SK-N-SH (cell line): Measurements from ENCODE around the gene MET.

Experiments used
- CHD2 ChIP-seq: fragments of 150-350 bp; IDR thresholded peaks from 2 replicates; pipeline ENCODE4 v1.6.1; 2018; ENCODE audit warnings: low read length; ENCODE audit not compliant: partially characterized antibody
- EP300 ChIP-seq, 2 experiments: IDR thresholded peaks; 2 replicates each; pipeline versions ENCODE4 v1.4.0 to v1.6.1; 2012; ENCODE audit warnings: borderline replicate concordance in 1 of 2, low read depth in 1 of 2, low read length in 1 of 2
- EZH2phosphoT487 ChIP-seq: fragments of 200-600 bp; sonication (generic); IDR thresholded peaks from 2 replicates; pipeline ENCODE4 v1.6.1; 2017; ENCODE audit warnings: low read depth, mixed run types, mild to moderate bottlenecking, antibody characterized with exemption, moderate library complexity, borderline replicate concordance
- GATA2 ChIP-seq: sonication (generic); formaldehyde crosslinking; IDR thresholded peaks from 2 replicates; pipeline ENCODE4 v1.5.0; 2020; ENCODE audit warnings: mild to moderate bottlenecking, missing genetic modification reagents
- MEF2A ChIP-seq: IDR thresholded peaks from 2 replicates; pipeline ENCODE4 v1.4.0; 2012; ENCODE audit warnings: low read depth, borderline replicate concordance
- MXI1 ChIP-seq: IDR thresholded peaks from 2 replicates; pipeline ENCODE4 v1.6.1; 2012; ENCODE audit warnings: mild to moderate bottlenecking, low read depth, low read length, improper control_type of control experiment
- POLR2AphosphoS5 ChIP-seq: IDR thresholded peaks from 2 replicates; pipeline ENCODE4 v1.6.1; 2012; ENCODE audit warnings: low read depth, low read length
- RAD21 ChIP-seq: IDR thresholded peaks from 2 replicates; pipeline ENCODE4 v1.6.1; 2012; ENCODE audit warnings: mild to moderate bottlenecking, low read length
- RFX5 ChIP-seq: IDR thresholded peaks from 2 replicates; pipeline ENCODE4 v1.6.1; 2012; ENCODE audit warnings: mild to moderate bottlenecking, improper control_type of control experiment, low read length
- SMC3 ChIP-seq: IDR thresholded peaks from 2 replicates; pipeline ENCODE4 v1.6.1; 2012; ENCODE audit warnings: low read depth, low read length, improper control_type of control experiment
- TF ChIP-seq, protein P1 (sequence below): fragments of 200-600 bp; sonication (generic); IDR thresholded peaks from 2 replicates; pipeline ENCODE4 v1.6.1; 2017; ENCODE audit warnings: antibody characterized with exemption, mild to moderate bottlenecking, moderate library complexity
- TF ChIP-seq, protein P2 (sequence below): IDR thresholded peaks from 2 replicates; pipeline ENCODE4 v1.4.0; 2012; ENCODE audit warnings: low read depth, borderline replicate concordance
- TF ChIP-seq, protein P3 (sequence below): fragments of 150-350 bp; IDR thresholded peaks from 2 replicates; pipeline ENCODE4 v1.6.1; 2017; ENCODE audit warnings: antibody characterized with exemption, low read length, low read depth, borderline replicate concordance

GRCh38 chr7:116653646-116654045 lies 18.4 kb upstream of the MET start:
- TF ChIP-seq, protein P1, sequence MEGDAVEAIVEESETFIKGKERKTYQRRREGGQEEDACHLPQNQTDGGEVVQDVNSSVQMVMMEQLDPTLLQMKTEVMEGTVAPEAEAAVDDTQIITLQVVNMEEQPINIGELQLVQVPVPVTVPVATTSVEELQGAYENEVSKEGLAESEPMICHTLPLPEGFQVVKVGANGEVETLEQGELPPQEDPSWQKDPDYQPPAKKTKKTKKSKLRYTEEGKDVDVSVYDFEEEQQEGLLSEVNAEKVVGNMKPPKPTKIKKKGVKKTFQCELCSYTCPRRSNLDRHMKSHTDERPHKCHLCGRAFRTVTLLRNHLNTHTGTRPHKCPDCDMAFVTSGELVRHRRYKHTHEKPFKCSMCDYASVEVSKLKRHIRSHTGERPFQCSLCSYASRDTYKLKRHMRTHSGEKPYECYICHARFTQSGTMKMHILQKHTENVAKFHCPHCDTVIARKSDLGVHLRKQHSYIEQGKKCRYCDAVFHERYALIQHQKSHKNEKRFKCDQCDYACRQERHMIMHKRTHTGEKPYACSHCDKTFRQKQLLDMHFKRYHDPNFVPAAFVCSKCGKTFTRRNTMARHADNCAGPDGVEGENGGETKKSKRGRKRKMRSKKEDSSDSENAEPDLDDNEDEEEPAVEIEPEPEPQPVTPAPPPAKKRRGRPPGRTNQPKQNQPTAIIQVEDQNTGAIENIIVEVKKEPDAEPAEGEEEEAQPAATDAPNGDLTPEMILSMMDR = no peak
- TF ChIP-seq EZH2phosphoT487 (no peak), MEF2A (no peak), RFX5 (no peak), RAD21 (no peak), MXI1 (no peak), POLR2AphosphoS5 (no peak), CHD2 (no peak), EP300 (IDR thresholded peaks at IDR 0.05; ENCODE audit: borderline replicate concordance in 1 of 2, low read depth in 1 of 2, low read length in 1 of 2) (no peak), SMC3 (no peak), GATA2 (no peak)
- TF ChIP-seq, protein P2, sequence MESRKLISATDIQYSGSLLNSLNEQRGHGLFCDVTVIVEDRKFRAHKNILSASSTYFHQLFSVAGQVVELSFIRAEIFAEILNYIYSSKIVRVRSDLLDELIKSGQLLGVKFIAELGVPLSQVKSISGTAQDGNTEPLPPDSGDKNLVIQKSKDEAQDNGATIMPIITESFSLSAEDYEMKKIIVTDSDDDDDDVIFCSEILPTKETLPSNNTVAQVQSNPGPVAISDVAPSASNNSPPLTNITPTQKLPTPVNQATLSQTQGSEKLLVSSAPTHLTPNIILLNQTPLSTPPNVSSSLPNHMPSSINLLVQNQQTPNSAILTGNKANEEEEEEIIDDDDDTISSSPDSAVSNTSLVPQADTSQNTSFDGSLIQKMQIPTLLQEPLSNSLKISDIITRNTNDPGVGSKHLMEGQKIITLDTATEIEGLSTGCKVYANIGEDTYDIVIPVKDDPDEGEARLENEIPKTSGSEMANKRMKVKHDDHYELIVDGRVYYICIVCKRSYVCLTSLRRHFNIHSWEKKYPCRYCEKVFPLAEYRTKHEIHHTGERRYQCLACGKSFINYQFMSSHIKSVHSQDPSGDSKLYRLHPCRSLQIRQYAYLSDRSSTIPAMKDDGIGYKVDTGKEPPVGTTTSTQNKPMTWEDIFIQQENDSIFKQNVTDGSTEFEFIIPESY = no peak
- TF ChIP-seq, protein P3, sequence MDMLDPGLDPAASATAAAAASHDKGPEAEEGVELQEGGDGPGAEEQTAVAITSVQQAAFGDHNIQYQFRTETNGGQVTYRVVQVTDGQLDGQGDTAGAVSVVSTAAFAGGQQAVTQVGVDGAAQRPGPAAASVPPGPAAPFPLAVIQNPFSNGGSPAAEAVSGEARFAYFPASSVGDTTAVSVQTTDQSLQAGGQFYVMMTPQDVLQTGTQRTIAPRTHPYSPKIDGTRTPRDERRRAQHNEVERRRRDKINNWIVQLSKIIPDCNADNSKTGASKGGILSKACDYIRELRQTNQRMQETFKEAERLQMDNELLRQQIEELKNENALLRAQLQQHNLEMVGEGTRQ = no peak
